ENCODE data around the gene RFK. TPM values are rescaled to one million over a fixed set of nuclear protein-coding genes. Genes with fewer than 3 reads are reported as not detected.

The RFK gene
- total and polyA plus RNA-seq, 4 donors, result 13.2 to 23.0 (median 16.9) TPM

DNA sequence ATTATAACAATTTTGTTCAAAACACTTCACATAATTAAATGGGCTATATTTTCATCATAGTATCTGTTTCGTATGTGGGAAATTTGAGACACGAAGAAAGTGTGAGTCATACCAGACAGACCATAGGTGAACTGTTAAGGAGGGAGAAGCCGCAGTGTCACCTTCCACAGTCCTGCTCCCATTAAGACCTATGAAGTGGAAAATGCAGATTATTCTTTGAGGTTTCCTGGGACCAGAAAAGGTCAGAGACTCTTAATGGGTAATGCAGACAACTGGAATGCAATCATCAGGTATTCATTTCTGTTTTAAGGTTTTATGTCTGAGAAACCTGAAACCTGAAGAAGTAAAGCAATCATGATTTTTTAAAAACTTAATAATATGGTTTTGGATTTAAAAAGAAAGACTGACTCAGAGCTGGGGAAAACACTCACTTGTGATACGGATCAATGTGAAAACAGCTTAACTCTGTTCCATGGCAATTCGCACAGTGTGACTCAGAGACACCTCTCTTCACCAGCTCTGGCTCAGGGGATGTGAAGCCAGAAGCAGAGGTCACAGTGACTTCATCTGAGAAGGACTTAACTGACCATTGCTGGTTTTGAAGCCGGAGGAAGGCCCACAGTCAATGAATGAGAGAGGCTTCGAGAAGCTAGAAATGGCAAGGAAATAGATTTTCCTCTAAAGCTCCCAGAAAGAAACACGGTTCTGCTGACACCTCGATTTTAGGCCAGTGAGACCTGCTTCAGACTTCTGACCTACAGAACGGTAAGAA is 47.5 kb upstream of the RFK start:
- H3K9me3 ChIP-seq (ENCODE audit: control insufficient read depth in 4 of 4, low read length in 3 of 4), result no peaks in the 10 kb centered on the region
- WGBS, result 90% methylated on average over 10 of the region's 10 CpGs
- DNase-seq (ENCODE audit: low spot score), result no peak
- H3K36me3 ChIP-seq (ENCODE audit: control insufficient read depth in 4 of 4, insufficient read depth in 3 of 4, low read depth in 1 of 4, low read length in 3 of 4), result no peaks in the 10 kb centered on the region
- TF ChIP-seq RAD21 (IDR thresholded peaks at IDR 0.05) (no peak), MAX (IDR thresholded peaks at IDR 0.05) (no peak), RXRA (IDR thresholded peaks at IDR 0.05) (no peak), HNF4A (conservative IDR thresholded peaks at IDR 0.05) (no peak), YY1 (IDR thresholded peaks at IDR 0.05) (no peak), FOXA1 (IDR thresholded peaks at IDR 0.05) (no peak), NR2F2 (IDR thresholded peaks at IDR 0.05) (no peak), HNF4G (IDR thresholded peaks at IDR 0.05) (no peak), SP1 (IDR thresholded peaks at IDR 0.05) (no peak), GABPA (IDR thresholded peaks at IDR 0.05 in 1 of 2, conservative IDR thresholded peaks at IDR 0.05 in 1 of 2) (no peak), EGR1 (IDR thresholded peaks at IDR 0.05; ENCODE audit: low read depth in 2 of 2) (no peak), JUND (IDR thresholded peaks at IDR 0.05) (no peak), CTCF (IDR thresholded peaks at IDR 0.05; ENCODE audit: low read depth, low read length, missing input control) (no peak), FOXA2 (IDR thresholded peaks at IDR 0.05) (no peak), TAF1 (conservative IDR thresholded peaks at IDR 0.05) (no peak)
- TF ChIP-seq, protein P1, sequence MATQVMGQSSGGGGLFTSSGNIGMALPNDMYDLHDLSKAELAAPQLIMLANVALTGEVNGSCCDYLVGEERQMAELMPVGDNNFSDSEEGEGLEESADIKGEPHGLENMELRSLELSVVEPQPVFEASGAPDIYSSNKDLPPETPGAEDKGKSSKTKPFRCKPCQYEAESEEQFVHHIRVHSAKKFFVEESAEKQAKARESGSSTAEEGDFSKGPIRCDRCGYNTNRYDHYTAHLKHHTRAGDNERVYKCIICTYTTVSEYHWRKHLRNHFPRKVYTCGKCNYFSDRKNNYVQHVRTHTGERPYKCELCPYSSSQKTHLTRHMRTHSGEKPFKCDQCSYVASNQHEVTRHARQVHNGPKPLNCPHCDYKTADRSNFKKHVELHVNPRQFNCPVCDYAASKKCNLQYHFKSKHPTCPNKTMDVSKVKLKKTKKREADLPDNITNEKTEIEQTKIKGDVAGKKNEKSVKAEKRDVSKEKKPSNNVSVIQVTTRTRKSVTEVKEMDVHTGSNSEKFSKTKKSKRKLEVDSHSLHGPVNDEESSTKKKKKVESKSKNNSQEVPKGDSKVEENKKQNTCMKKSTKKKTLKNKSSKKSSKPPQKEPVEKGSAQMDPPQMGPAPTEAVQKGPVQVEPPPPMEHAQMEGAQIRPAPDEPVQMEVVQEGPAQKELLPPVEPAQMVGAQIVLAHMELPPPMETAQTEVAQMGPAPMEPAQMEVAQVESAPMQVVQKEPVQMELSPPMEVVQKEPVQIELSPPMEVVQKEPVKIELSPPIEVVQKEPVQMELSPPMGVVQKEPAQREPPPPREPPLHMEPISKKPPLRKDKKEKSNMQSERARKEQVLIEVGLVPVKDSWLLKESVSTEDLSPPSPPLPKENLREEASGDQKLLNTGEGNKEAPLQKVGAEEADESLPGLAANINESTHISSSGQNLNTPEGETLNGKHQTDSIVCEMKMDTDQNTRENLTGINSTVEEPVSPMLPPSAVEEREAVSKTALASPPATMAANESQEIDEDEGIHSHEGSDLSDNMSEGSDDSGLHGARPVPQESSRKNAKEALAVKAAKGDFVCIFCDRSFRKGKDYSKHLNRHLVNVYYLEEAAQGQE (IDR thresholded peaks at IDR 0.05), result no peak
- TF ChIP-seq, protein P2, sequence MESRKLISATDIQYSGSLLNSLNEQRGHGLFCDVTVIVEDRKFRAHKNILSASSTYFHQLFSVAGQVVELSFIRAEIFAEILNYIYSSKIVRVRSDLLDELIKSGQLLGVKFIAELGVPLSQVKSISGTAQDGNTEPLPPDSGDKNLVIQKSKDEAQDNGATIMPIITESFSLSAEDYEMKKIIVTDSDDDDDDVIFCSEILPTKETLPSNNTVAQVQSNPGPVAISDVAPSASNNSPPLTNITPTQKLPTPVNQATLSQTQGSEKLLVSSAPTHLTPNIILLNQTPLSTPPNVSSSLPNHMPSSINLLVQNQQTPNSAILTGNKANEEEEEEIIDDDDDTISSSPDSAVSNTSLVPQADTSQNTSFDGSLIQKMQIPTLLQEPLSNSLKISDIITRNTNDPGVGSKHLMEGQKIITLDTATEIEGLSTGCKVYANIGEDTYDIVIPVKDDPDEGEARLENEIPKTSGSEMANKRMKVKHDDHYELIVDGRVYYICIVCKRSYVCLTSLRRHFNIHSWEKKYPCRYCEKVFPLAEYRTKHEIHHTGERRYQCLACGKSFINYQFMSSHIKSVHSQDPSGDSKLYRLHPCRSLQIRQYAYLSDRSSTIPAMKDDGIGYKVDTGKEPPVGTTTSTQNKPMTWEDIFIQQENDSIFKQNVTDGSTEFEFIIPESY (IDR thresholded peaks at IDR 0.05), result no peak
- TF ChIP-seq, protein P3, sequence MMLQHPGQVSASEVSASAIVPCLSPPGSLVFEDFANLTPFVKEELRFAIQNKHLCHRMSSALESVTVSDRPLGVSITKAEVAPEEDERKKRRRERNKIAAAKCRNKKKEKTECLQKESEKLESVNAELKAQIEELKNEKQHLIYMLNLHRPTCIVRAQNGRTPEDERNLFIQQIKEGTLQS (IDR thresholded peaks at IDR 0.05), result no peak
- H3K9ac ChIP-seq (ENCODE audit: low read depth in 1 of 2, low read length in 2 of 2), result no peak overlapping the region
- no peak overlapping the region for H3K27ac ChIP-seq (ENCODE audit: low read depth in 1 of 2, low read length in 2 of 2)
- no peaks in the 10 kb centered on the region for H3K27me3 ChIP-seq (ENCODE audit: control insufficient read depth in 4 of 4, insufficient read depth in 4 of 4, low read length in 3 of 4)
- H3K4me1 ChIP-seq (ENCODE audit: control insufficient read depth in 4 of 4, insufficient read depth in 4 of 4, low read length in 3 of 4), result no peaks in the 10 kb centered on the region
- H3K4me3 ChIP-seq (ENCODE audit: low read depth in 1 of 3, low read length in 3 of 3), result no peak overlapping the region
